Urinary bladder (tissue), 4 donors: Measurements from ENCODE around the gene LCN15. TPM values are rescaled to one million over a fixed set of nuclear protein-coding genes. Genes with fewer than 3 reads are reported as not detected.
"Not testable (repeated sequence)": the region's sequence is repeated elsewhere in the genome, so short reads cannot be mapped to it uniquely, and the experiment has no call there.

Source experiments
- DNase-seq: peaks from one replicate; pipeline ENCODE4 v3.0.0-alpha.2; 2015; ENCODE audit errors: extremely low spot score
- H3K27ac ChIP-seq: one replicate; pipeline ENCODE4 v1.5.1; 2013; ENCODE audit warnings: low read depth, mild to moderate bottlenecking, moderate library complexity
- H3K36me3 ChIP-seq: one replicate; pipeline ENCODE4 v1.6.1; 2013; ENCODE audit warnings: mild to moderate bottlenecking, moderate library complexity; ENCODE audit not compliant: insufficient read depth
- H3K4me1 ChIP-seq: one replicate; pipeline ENCODE4 v1.6.1; 2013; ENCODE audit warnings: mild to moderate bottlenecking, moderate library complexity; ENCODE audit not compliant: insufficient read depth
- H3K4me3 ChIP-seq: one replicate; pipeline ENCODE4 v1.5.1; 2013; ENCODE audit warnings: low read depth, low read length
- WGBS: extraction: QIAGEN DNeasy Blood & Tissue Kit; methylation state at CpG from one replicate; pipeline ENCODE4 v1.1.7; 2013; 5-methylcytosine and 5-hydroxymethylcytosine counted together
- polyA plus RNA-seq: library from polyadenylated mRNA; stranded (reverse); fragments of 200-250 nt; gene quantifications from one replicate; pipeline ENCODE4 v1.2.3, GENCODE V29; 2013
- total RNA-seq: library from RNA; depleted of rRNA; stranded (reverse); fragments of >200 nt; gene quantifications from one replicate; pipeline ENCODE4 v1.2.3, GENCODE V29; 2014
- donor health status: healthy with polysubstance abuse.
- donor health status: healthy.

Gene LCN15
- total and polyA plus RNA-seq, 2 donors = not detected

DNA sequence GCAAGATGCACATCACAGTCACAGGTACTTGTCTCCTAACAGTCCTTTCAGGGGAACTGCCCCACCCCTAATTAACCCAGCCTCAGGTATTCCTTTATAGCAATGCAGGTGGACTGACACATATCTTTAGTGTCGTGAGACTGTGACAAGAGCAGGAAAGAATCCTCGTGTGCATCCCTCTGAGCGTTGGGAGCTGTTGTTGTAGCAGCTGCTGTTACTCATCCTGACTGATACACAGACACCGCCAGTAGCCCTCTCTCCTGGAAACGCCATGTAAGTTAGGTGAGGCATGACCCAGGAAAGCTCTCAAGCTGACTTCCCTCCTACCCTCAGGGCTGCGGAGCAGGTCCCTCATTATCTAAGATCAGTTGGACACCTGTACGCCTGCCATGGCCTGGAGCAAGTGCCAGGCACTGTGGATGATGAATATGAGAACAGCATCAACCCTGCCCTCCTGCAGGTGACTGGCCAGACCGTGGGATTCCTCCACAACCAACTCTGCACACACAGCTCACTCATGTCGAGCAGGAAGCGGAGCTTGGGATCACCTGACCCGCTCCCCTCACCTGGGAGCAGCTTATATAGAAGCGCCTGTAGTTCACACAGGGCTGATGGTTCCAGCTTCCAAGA is 10.2 kb upstream of the LCN15 start:
- Histone ChIP-seq H3K36me3 (no peaks in the 10 kb centered on the region), H3K27ac (no peak overlapping the region), H3K4me1 (no peaks in the 10 kb centered on the region), H3K4me3 (no peak overlapping the region)
- WGBS = 89% methylated on average over 12 of the region's 12 CpGs
- no peak for DNase-seq

DNA sequence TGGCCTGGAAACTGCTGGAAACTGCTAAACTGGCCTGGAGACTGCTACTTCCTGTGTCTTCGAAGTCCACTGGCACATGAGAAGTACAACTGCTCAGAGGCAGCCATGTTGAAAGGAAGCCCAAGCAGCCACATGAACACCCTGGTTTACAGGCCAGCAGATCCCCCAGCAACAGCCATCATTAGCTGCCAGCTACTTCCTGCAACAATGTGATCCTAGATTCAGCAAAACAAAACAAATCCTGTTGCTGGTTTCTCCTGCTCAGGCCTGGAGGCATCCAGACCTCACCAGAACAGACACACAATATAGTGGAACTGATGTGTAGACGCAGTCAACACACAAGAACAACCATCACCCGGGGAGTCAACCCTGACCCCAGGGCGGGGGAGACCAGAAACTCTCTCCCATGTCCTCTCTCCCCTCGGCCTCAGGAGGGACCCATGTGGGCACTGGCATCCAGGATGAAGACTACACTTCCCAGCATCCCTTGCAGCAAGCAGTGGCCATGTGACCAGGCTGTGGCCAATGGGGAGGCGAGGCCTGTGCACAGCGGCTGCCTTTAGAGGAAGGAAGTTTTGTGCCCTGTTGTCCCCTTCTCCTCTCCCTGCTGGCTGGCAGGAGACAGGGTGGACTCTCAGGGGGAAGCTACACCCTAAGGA is 9.2 kb upstream of the LCN15 start:
- Histone ChIP-seq H3K4me3 (no peak overlapping the region), H3K36me3 (no peaks in the 10 kb centered on the region), H3K4me1 (no peaks in the 10 kb centered on the region), H3K27ac (no peak overlapping the region)
- DNase-seq = no peak
- 84% methylated on average over 7 of the region's 7 CpGs for WGBS

DNA sequence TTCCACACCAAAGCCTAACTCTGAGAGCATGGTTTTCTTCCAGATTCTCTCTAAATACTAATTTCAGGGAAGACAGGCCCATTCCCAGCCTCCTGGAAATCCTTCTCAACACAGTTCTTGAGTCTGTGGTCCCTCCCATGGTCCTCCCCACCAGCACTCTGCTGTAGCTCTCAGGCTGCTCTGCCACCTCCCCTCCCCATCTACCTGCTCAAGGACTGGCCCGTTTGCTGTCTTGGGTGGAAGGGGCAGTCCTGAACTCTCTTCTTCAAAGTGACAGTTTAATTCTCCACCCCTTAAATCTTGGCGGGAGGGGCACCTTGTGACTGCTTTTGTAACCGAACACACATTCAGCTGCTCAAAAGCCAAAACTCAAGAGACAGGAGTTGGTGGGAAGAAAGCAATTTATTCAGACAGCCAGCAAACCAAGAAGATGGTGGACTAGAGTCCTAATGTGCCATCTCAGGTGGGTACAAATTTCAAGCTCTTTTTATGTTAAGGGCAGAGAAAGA is 7.6 kb upstream of the LCN15 start:
- H3K27ac ChIP-seq = no peak overlapping the region
- H3K4me3 ChIP-seq = no peak overlapping the region
- no peak for DNase-seq
- WGBS = 61% methylated on average over 3 of the region's 3 CpGs
- H3K36me3 ChIP-seq = no peaks in the 10 kb centered on the region
- H3K4me1 ChIP-seq = no peaks in the 10 kb centered on the region

DNA sequence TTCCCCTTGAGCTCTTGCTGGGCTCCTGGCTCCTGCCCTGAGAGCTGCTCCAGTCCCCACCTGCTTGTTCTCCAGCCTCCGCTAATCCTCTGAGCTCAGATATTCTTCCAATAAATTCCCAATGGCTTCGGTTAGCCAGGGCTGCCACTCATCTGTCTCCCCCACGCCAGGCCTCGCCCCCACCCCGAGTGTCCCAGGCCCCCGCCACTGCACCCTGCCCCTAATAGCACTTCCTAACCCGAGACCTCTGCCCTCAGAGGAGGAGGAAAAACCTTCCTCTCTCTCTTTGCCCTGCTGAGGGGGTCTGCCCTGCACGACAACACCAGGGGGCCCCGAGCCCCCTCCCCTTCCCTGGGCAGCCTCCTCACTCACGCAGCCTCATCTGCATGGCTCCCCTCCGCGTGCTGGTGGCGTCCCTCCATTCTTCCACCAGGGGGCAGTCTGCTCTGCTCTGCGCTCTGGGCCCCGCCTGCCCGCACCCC is 5.4 kb upstream of the LCN15 start:
- Histone ChIP-seq H3K4me3 (no peak overlapping the region), H3K4me1 (no peaks in the 10 kb centered on the region), H3K27ac (no peak overlapping the region), H3K36me3 (no peaks in the 10 kb centered on the region)
- WGBS = 9% methylated on average over 16 of the region's 16 CpGs
- DNase-seq = no peak

DNA sequence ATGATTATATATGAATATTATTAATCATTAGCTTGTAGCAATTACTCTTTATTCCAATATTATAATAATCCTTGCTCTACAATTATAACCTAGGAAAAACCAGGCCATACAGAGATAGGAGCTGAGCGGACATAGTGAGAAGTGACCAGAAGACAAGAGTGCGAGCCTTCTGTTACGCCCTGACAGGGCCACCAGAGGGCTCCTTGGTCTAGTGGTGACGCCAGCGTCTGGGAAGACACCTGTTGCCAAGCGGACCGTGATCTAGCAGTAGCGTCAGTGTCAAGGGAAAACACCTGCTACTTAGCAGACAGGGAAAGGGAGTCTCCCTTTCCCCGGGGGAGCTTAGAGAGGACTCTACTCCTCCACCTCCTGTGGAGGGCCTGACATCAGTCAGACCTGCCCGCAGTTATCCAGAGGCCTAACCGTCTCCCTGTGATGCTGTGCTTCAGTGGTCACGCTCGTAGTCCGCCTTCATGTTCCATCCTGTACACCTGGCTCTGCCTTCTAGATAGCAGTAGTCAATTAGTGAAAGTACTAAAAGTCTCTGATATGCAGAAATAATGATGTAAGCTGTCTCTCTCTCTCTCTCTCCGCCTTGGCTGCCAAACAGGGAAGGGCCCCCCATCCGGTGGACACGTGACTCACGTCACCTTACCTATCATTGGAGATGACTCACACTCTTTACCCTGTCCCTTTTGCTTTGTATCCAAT is 2.2 kb upstream of the LCN15 start:
- not testable (repeated sequence) for DNase-seq, H3K27ac ChIP-seq, H3K36me3 ChIP-seq, H3K4me1 ChIP-seq, H3K4me3 ChIP-seq
- 52% methylated on average over 18 of the region's 18 CpGs for WGBS

DNA sequence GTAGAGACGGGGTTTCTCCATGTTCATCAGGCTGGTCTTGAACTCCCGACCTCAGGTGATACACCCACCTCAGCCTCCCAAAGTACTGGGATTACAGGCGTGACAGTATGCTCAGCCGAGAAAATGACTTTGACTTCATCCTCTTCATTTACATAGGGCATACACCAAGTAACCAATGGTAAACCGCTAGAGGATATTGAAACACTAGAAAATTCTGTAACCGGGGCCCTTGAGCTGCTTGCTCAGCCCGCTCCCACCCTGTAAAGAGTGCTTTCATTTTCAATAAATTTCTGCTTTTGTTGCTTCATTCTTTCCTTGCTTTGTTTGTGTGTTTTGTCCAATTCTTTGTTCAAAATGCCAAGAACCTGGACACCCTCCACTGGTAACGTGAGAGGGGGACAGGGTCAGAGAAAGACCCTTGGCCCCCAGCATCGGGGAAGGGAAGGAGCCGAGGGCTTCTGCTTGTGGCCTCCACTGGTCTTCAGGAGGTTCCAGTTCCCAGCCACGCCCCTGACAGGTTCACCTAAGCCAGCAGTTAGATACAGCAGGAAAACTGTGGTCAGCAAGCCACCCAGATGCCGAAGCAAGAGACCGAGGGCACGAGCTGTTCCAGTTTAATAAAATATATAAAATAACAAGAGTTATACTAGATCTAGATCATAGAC is 1.6 kb upstream of the LCN15 start:
- not testable (repeated sequence) for DNase-seq, H3K4me3 ChIP-seq, H3K36me3 ChIP-seq, H3K4me1 ChIP-seq, H3K27ac ChIP-seq
- 83% methylated on average over 14 of the region's 14 CpGs for WGBS

DNA sequence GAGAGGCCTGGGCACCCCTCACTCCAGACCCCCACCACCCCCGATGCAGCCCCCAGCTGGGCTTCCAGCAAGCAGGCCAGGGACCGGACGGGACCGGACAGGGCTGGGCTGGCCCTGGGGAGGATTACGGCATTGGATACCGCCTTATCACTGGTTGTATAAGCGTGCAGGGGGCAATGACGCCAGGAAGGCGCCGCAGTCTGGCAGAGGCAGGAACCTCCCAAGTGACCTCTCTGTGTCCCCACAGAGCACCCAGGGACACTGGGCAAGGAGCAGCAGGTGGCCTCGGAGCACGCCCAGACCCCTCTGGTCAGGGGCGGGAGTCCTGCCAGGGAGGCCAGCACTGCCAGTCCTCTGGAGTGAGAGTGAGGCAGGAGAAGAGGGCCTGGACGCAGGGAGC is 723 bp upstream of the LCN15 start:
- DNase-seq = no peak
- no peak overlapping the region for H3K4me3 ChIP-seq
- H3K4me1 ChIP-seq = peaks cover 1% of the 10 kb centered on the region
- H3K36me3 ChIP-seq = no peaks in the 10 kb centered on the region
- WGBS = 83% methylated on average over 14 of the region's 14 CpGs
- H3K27ac ChIP-seq = no peak overlapping the region

DNA sequence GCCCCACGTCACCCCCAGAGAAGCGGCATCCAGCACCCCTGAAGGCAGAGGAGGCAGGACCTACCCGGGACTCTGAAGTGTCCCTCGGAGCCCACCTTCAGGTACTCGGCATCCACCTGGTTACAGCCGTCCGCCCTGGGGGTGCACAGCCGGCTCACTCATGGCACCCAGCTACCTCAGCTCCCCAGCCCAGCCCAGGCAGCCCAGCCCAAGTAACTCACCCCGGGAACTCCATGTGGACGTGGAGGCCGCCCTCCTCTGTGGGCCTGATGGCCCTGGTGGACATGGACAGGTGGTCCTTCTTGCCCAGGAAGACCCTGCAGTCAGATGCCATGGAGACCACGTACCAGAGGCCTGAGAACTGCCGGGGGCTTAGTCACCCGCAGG is 676 bp downstream of the LCN15 start:
- no peaks in the 10 kb centered on the region for H3K36me3 ChIP-seq
- H3K27ac ChIP-seq = no peak overlapping the region
- no peak overlapping the region for H3K4me3 ChIP-seq
- WGBS = 84% methylated on average over 14 of the region's 14 CpGs
- peaks cover 1% of the 10 kb centered on the region for H3K4me1 ChIP-seq
- no peak for DNase-seq

DNA sequence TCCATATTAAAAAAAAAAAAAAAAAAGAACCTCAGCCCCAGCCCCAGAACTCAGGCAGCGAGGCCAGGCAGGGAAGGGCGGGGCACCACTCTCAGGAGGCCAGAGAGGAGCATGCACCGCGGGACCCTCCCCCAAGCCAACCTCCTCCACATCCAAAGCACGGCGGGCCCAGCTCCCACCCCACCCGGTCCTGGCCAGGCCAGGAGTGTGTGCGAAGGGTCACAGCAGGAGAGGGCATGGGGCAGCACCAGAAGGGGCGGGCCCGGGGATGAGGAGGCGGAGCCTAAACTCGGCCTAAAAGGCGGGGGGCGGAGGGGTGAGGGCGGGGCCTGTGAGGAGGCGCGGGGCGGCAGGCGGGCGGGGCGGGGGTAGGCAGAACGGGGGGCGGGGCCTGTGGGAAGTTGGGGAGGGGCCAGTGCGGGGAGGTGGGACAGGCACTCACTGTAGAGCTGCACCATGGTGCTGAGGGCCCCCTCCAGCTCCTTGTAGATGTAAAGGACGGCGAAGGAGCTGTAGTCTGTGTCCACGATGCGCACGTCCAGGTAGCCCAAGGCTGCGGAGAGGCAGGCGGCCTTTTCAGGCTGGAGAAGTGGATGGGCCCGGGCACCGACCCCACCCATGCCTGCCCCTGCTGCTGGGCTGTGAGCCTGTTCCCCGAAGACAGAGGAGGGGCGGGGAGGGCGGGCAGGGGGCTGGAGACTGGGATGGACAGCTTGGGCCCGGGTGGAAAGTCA is 1.2 kb downstream of the LCN15 start:
- DNase-seq = no peak

DNA sequence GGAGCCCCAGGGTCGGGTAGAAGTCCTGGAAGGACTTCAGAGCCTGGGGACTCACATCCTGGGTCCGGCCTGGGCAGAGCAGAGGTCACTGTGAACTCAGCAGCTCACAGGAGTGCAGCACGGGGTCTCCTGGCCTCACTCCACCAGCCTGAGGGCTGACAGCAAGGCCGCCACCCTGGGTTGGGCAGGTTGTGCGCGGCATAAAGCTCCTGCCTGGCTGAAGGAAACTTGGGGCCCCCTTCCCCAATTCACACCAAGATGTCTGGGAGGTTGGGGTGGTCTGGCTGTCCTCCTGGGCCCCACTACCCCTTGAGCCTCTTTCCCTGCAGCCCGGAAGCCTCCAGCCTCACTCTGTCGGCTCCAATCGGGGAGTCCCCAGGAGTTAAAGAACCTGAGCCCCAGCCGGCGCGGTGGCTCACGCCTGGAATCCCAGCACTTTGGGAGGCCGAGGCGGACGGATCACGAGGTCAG is 2.1 kb downstream of the LCN15 start:
- Histone ChIP-seq H3K36me3 (no peaks in the 10 kb centered on the region), H3K4me3 (no peak overlapping the region), H3K4me1 (peaks cover 1% of the 10 kb centered on the region), H3K27ac (no peak overlapping the region)
- no peak for DNase-seq
- WGBS = 85% methylated on average over 17 of the region's 17 CpGs

More for the DNA sequence above, 1.2 kb downstream of the LCN15 start:
- H3K4me3 ChIP-seq = no peak overlapping the region
- H3K27ac ChIP-seq = no peak overlapping the region
- H3K36me3 ChIP-seq = no peaks in the 10 kb centered on the region
- H3K4me1 ChIP-seq = peaks cover 1% of the 10 kb centered on the region
- 21% methylated on average over 37 of the region's 37 CpGs for WGBS

DNA sequence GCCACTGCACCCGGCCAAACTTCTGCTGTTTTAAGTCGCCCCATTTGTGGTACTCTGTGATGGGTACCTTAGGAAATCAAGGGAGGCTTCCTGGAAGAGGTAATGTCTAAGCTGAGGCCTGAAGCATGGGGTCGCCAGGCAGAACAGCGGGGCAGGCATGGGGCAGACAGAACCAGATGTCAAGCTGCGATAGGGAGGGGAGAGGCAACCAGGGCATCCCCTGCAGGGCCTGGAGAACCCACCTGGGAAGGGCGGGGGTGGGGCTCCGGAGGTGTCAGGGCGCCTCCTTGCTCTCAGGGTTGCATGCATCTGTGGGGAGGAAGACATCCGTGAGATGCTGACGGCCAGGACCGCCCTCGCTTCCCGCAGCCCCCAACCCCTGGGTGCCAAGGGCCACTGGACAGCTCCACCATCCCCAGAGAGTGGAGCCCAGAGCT is 2.8 kb downstream of the LCN15 start:
- Histone ChIP-seq H3K27ac (no peak overlapping the region), H3K4me1 (peaks cover 1% of the 10 kb centered on the region), H3K36me3 (no peaks in the 10 kb centered on the region), H3K4me3 (no peak overlapping the region)
- 86% methylated on average over 13 of the region's 13 CpGs for WGBS
- no peak for DNase-seq

DNA sequence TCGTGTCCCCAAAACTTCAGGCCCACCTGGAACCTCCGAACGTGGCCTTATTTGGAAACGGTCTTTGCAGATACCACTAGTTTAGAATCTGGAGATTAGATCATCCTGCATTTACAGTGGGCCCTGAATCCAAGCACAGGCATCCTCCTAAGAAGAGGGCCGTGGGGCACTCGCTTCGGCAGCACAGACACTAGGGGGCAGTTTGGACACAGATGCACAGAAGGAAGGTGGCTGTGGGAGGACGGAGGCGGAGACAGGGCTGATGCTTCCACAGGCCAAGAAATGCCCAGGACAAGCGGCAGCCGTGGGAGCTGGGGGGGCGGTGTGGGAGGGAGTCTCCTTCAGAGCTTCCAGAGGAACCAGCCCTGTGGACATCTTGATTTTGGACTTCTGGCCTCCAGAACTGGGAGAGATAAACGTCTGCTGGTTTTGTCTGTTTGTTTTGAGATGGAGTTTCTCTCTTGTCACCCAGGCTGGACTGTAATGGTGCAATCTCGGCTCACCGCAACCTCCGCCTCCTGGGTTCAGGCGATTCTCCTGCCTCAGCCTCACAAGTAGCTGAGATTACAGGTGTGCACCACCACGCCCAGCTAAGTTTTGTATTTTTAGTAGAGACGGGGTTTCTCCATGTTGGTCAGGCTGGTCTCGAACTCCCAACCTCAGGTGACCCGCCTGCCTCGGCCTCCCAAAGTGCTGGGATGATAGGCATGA is 3.3 kb downstream of the LCN15 start:
- not testable (repeated sequence) for H3K36me3 ChIP-seq, H3K4me1 ChIP-seq, H3K27ac ChIP-seq, DNase-seq, H3K4me3 ChIP-seq
- 41% methylated on average over 22 of the region's 22 CpGs for WGBS
